Activated T-cell treated with anti-CD3 and anti-CD28 coated beads for 48 hours (primary cell): ENCODE data around the gene RNF4.

ENCODE experiments used
- DNase-seq: peaks from one replicate; pipeline ENCODE4 v3.0.0-alpha.2; 2020; ENCODE audit warnings: low read depth

The RNF4 gene

DNA sequence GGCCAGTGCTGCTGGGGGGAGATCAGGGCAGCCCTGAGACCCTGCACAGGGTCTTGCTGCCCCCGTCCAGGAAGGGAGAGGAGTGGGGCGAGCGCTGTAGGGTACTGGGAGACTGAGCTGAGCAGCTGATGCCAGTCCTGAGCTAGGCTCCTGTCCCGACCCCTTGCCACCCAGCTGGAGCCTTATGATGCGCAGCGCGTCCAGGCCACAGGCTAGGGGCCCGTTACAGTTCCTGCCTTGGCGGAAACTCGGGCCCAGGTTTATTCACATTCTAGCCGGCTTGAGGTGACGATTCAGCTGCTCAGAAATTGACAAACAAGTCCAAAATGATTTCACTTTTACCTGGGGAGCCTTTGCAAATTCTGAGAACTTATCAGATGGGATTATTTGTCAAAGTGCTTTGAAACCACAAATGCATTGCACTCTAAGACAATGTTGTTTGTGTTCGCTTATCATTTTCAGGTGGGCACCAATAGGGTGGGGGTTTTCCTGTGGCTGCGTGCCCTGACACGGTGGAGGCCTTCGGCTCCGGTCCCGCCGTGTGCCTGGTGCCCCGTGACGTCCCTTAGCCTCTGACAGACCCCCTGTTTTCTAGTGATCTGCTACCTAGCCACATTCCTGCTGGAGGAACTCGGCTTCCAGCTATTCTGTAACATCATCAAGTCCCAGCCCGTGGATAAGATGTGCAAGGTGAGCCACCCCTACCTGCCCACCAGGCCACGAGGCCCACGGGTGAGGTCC lies 31.3 kb upstream of the RNF4 start:
- DNase-seq, result no peak

DNA sequence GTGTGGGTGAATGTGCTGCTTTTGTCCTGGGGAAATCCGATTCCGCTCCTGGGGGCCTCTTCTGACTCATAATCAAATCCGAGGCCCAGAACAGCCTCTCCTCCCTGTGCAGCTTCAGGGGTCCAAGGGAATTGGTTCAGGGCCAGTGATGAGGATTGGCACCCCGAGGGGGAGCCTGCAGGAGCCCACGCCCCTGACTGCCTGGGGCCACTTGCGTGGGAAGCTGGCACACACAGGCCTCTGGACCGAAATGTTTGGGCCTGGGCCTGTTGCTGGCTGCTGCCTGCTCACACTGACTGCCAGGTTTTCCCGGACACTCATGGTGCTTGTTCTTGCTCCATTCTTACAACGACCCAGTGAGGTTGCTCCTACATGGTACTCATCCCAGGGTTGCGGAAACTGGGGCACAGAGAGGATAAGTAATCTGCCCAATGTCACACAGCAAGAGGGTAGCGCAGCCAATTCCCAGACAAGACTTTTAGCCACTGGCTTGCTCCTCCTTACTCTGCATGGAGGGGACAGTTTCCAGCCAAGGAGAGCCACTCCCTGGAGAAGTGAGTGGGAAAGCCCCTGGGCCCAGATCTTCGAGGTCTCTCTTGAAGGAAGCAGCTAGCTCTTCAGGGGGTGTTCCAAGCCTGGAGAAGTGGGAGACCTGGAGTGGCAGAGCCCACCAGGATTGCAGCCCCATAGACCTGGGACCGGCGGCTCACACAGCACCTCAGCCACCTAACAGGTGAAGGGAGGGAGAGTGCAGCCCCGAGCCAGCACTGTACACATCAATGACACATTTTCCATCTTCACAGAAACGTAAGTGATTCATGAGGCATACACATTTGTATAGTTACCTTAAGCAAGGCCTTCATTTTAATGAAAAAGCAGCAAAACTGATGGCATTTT lies 29.8 kb upstream of the RNF4 start:
- no peak for DNase-seq

DNA sequence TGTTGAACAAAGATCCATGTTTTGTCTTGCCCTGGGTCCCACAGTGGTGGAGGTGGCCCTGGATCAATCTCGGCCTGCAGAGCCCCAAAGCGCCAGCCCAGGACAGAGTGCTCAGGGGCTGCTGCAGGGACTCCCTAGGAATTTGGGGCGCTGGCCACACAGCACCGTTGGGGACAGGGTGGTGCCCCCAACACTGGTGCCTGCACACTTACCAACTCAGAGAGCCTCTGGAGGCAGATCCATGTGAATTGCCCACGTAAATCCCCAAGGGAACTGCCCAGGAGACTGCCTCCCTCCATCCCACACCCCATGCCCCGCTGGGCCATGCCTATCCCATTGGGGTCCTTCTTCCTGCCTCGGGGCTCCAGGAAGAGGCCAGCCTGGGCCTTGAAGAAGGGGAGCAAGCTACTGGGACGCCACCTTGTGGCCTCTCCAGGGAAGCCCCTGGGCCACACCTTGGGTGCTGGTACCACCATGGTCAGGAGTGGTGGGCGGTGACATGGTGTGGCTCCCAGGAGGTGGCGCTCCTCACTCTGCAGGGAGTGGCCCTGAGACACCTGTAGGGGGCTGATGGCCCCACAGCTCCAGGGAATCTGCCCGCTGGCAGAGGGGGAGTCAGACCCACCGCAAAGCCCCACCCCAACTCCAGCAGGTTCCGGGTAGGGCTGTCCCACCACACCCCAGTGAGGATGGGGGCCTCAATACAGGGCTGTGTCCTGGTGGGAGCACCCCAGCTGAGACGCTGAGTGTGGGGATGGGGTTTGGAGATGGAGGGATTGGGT lies 27.3 kb upstream of the RNF4 start:
- DNase-seq, result peak; percentile 81

DNA sequence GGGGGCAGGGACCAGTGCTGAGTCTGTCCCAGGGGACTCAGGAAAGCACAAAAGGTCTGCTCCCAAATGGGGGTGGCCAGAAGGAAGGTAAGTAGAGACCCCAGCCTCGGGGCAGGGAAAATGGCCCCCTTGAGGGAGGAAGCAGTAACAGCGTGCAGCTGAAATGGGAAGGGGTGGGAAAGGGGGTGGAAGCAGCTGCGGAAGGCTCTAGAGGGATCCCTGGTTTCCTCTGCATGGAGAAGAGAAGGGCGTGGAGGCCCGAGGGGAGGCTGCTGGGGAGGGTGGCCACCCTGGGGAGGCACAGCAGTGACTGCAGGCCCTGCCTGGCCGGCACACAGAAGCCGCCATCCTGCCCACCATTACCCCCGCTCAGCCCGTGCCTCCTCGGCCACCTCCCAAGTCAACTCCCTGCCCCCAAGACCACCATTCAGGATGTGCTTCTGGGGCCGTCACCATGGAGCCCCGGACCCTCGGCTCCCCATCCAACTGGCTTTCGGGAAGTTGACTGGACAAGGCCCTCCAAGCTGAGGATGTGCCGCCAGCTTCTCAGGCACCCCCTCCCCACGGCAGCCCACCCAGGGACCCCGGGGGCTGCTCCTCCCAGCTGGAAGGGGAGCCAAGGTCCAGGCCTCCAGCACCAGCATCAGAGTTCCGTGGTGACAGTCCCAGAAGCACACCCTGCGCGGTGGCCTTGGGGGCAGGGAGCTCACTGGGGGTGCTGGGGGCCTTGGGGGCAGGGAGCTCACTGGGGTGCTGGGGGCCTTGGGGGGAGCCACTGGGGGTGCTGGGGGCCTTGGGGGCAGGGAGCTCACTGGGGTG lies 26.5 kb upstream of the RNF4 start:
- no peak for DNase-seq

DNA sequence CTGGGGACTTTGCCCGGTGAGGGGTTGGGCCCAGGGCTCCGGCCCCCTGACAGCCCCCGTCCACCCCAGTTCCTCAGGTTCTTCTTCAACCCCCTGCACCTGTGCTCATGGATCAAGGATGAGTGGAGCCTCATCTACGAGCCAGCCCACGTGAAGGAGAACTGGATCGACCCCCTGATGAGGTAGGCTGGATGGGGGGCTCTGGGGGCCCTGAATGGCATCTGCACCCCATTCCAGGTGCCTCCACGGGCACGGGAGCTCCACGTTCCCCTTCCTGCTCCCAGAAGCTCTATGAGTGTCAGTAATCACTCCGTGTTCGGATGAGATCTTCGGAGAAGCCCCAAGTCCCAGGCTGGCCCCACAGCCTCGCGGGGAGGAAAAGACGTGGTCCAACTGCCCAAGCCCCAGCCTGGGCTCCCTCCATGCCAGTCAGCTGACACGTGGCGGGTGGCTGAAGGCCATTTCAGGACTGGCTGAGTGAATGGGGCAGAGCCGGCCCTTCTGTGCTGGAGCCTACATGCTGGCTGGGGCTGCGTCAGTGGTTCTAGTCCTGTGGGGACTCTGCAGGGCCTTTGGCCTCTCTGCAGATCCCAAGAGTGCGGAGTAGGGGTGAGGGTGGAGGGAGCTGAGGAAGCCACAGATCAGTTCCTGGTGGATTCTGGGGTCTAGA lies 25.7 kb upstream of the RNF4 start:
- DNase-seq, result no peak

DNA sequence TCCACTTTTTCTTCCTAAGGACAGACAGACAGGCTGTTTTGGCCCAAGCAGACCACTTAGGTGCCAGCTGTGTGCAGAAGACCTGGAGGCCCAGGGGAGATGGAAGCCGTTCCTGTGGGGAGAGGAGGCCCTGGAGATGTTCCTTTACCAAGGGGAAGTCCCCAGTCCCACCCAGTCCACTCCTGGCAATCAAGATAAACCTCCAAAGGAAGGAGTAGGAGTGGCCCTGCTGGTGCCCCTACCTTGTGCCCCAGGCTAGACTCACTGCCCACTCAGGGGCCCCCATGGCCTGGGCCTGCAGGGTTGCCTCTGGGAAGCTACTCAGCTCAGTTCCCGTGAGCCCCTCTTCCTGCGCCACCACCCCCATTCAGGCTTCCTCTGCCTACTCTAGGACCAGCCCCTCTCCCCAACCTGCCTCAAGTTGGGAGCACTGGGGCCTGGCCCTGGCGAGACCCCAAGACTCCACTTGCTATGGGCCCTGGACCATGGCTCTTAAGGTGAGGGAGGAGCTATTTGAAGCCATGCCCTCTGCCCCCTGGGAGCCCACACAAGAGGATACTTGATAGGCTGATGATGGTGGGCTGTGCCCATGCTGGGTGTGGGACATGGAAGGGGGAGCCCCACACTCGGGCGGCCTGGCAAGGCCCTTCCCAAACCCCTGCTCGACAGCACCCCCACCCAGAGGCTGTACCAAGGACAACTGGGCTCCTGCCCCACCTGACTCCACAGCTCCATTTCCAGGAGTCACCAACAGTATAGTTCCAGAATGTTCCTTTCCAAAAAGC lies 24.8 kb upstream of the RNF4 start:
- DNase-seq, result no peak

DNA sequence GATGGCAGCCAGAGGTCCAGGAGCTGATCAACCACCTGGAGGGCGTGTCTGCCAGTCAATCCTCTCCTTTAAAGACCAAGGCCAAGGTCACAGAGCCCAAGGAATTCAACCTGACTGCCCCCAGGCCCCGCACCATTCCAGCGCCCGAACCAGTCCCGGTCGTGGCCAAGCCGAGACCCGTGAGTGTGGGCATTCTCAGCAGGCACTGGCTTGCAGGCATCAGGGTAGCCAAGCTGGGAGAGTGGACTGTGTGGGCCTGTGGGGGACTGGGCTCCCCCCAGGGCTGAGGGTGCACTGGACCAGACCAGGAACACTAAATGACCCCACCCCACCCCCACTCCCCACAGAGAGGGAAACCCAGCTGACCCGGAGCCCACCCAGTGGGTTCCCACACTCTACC lies 23.8 kb upstream of the RNF4 start:
- no peak for DNase-seq

DNA sequence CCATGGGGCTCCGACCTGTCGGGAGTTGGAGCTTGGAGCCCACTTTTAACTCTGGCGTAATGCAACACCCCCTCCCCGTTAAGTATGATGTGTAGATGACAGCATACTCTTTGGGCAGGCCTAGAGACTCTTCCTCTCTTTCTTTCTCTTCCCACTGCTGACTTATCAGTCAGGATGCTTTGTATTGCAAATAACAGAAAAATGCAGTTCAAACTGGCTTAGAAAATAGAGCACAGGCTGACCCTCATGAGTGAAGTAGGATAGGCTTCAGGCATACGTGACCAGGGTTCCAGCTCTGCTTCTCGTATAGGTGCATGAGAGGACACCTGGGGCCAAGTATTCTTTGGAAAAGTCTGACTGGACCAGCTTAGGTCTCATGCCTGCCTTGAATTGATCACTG lies 23.3 kb upstream of the RNF4 start:
- no peak for DNase-seq

DNA sequence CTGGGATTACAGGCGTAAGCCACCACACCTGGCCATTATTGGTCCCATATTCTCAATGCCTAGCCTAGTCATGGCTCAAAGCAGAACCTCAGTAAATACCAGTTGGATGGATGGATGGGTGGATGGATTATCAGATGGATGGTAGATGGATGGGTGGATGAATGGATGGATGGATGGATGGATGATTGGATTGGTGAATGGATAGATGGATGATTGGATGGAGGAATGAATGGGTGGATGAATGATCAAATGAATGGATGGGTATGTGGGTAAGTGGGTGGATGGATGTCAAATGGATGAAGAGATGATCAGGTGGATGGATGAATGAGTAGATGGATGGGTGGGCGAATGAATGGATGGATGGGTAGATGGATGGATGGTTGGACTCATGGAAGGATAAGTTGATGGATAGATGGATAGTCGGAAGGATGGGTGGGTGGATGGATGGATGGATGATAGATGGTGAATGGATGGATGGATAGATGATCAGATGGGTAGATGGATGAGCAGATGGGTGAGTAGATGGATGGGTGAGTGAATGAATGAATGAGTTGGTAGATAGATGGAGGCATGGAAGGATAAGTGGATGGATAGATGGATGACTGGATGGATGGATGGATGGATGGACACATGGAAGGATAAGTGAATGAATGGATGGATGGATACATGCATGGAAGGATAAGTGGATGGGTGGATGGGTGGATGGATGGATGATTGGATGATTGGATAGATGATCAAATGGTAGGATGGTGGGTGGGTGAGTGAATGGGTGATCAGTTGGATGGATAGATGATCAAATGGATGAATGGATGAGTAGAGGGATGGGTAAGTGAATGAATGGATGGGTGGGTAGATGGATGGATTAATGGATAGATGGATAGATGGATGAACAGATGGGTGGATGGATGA lies 22.0 kb upstream of the RNF4 start:
- DNase-seq, result no peak

DNA sequence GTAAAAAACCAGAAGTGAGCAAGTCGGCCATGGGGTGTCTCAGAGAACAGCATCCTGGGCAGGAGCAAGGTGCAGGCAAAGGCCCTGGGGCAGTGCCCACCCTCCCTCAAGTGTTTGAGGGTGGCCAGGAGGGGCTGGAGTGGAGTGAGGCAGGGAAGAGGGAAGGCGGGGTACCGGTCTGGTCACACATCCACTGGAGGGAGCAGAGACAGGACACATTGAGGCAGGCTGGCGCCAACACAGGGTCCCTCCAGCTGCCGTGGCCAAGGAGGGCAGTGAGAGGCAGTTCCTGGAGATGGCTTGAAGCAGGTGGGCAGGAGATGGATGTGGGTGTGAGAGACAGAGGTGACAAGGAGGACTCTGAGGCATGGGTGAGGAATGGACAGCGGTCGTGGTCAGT lies 20.3 kb upstream of the RNF4 start:
- DNase-seq, result no peak

DNA sequence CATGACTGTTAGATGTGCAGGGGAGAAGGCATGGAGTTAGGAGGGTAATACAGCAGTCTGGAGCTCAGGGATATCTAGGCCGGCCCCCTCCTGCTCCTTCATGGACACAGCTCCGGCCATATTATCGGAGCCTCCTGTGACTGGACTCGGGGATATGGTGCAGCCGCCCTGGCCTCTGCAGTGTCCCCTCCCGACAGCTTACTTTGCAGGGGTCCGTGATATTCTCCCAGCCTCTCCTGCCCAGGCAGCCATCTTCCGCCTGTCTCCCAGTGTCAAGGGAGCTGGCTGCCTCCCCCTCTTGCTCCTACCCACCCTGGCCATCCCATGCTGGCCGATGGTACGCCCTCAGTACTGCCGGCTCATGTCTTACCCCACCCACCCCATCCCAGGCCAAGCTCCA lies 19.9 kb upstream of the RNF4 start:
- no peak for DNase-seq

DNA sequence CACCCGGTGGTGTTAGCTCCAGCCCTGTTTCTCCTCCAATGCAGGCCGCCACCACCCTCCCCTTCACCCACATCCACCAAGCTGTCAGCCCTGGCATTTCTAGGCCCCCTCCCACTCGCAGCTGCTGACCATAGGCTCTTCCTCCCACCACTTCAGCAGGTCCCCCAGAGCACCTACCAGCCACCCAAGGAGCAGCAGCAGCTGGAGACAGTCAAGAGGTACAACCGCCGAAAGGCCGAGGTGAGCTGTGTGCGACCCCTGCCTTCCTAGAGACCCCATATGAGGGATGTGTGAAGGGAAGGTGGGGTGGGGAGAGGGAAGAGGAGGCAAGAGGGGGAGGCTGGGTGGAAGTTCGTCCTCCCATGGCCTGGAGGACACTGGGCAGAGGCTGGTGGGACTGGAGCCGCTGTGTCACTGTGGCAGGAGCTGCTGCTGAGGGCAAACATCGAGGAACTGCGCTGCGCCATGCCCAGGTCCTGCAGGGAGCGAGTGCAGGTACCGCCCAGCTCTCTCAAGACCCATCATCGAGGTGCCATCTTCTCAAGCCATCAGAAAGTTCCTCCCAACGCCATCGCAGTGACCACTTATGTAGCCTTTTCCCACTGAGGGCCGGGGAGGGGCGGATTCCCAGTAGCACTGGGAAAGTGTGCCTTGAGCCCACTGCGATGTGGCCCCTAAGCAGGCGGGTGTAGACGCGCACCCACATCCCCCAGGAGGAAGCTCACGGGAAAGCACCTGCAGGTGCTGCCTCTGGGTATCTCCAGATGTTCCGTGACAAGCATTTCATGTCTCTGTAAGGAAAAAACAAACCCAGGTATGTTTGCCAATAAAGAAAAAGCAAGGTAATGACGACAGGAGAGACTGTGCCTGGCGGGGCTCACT lies 19.2 kb upstream of the RNF4 start:
- no peak for DNase-seq

DNA sequence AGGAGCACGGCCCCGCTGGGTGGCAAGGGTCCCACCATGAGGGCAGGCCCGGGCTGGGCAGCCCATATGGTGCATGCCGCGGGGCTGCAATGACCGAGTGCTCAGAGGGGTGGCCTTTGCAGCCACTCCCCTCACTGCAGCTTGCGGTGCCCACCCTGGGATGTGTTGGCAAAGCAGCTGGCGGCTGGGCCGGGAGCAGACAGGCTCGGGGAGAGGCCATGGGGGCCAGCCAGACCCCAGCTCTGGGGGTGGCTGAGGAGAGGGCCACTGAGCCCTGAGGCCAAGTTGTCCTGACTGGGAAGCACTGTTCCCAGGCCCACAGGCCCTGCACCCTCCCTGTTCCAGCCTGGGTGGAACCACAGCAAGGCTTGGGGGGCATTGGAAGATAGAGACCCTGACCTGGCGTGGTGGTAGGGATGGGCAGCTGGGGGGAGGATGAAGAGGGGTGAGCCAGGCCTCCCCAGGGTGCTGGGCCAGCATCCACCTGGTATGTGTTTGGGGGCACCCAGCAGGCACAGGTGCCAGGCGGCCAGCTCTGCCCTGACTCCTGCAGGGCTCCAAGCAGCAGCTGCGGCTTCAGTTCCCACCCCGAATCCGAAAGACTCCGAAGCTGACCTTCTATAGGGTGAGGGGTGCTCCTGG lies 18.4 kb upstream of the RNF4 start:
- DNase-seq, result no peak

DNA sequence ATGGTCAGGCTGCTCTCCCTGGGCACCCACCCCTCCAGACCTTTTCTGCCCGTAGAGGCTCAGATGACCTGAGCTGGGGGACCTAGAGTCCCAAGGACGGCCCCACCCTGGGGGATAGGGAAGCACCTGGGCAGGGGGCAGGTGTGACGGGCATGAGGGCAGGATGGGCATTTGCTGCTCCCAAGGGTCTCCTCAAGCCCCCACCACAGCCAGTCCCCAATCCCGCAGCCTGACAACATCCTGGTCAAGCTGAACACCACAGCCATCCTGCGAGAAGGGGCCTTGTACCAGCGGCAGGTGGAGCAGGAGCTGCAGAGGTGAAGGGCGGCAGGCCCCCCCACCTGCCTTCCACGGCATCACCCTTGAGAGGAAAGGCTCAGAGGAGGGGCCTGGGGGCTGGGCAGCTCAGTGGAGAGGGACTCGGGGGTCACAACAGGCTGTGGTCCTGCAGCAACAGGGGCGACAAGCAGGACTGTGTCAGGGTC lies 17.8 kb upstream of the RNF4 start:
- no peak for DNase-seq

DNA sequence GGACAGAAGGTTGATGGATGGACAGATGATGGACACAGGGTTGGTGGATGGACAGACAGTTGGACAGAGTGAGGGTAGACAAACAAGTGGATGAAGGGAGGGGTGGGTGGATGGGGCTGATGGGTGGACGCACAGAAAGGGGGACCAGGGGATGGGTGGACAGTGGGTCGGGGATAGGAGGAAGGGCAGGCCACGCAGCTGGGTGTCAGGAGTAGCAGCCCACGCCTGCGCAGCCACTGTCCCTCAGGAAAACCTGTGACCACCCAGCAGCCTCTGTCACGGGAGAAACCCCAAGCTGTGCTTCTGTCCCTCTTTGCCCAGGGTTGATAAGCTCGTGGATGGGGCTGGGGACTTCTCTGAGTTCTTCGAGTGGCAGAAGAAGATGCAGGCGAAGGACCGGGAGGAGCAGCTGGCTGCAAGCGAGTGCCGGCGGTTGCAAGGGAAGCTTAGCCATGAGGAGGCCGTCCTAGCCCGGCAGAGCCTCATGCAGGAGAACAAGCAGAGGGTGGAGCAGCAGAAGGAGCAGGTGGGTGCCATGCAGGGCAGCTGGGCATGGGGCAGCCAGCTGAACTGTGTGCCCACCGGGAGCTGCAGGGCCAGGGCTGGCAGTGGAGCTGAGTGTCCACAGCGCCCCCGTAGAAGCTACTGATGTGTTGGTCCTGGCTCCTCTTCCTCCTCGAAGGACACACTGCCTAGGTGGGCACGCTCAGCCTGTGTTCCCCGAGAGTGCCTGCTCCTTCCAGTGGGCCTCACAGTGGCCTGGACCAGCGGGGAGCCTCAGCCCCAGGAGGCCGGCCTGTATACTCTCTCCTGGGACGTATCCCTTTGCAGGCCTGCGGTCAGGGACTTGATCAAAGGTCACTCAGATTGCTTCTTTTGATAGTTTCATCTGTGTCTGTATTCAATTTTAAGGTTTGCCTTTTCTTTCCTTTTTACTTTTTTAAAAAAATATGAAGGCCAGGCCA lies 16.8 kb upstream of the RNF4 start:
- no peak for DNase-seq

DNA sequence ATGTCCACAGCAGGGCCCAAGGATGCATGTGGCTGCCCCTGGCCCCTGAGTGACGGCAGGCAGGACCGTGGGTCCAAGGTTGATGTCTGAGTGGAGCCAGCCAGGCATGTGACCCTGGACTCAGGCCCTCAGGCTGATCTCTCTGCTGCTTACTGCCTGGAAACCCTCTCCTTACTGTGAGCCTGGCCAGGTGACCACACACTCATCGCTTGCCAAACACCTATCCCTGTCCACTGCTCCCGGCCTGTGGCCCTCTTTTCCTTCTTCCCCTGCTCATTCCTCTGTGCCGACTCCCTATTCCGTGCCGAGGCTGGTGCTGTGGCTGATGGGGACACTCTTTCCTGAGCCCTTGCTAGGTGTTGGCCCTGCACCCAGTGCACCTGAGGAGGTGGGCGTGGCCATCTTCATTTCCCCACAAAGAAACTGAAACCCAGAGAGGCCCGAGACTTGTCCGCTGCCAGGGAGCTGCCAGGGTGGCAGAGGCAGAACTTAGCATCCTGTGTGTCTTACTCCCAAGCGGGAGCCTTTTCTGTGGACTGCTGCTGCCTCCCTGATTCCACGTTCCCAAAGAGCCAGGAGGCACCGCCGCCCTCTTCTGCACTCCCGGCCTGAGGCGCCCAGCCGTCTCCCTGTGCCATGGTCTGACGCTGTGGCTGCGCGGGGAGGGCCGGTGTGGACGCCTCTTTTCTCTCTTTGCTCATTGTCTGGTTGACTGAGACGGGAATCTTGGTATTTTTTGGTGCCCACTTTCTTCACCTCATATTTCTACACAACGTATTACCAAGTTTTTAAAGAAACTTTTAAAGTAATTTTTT lies 11.2 kb upstream of the RNF4 start:
- DNase-seq, result no peak
